K562 (cell line): ENCODE data around the gene DRC3. TPM values are rescaled to one million over a fixed set of nuclear protein-coding genes. Genes with fewer than 3 reads are reported as not detected.
"Not testable (repeated sequence)": the region's sequence is repeated elsewhere in the genome, so short reads cannot be mapped to it uniquely, and the experiment has no call there.

Experiments
- ATAC-seq: fragments of 200-7000 bp; cut with Tn5 transposase; 3 replicates; pipeline ENCODE4 v1.9.1; 2020; ENCODE audit warnings: moderate library complexity
- BruUV-seq: library from RNA; stranded (reverse); fragments of 400-500 nt; replicated peaks from 2 replicates; lab custom pipeline; 2021; lab: Mats Ljungman, UMichigan
- CTCF ChIA-PET: fragments of 300-600 bp; formaldehyde crosslinking; extraction: SDS; loops from one replicate; lab custom pipeline; 2021; ENCODE audit warnings: low intra/inter-chr PET ratio; lab: Yijun Ruan, JAX
- POLR2A ChIA-PET: fragments of 300-600, 350-650 bp; sonication (Branson Sonifier 250); formaldehyde crosslinking; extraction: SDS; loops from one replicate; lab custom pipeline; 2021; ENCODE audit warnings: antibody characterized with exemption, inconsistent platforms; lab: Yijun Ruan, JAX
- DNase-seq, 4 experiments: peaks; one replicate each; pipeline versions ENCODE4 v3.0.0 to v3.0.0-alpha.2; 2011 to 2018; ENCODE audit warnings: low spot score in 3 of 4, mixed read lengths in 3 of 4; ENCODE audit errors: extremely low read depth in 1 of 4
- FAIRE-seq: peaks from 2 replicates; lab custom pipeline; 2011; peaks lifted over from hg19 to GRCh38; lab: Jason Lieb, UNC
- H2AFZ ChIP-seq: 2 replicates; pipeline ENCODE4 v1.6.0; 2011; ENCODE audit warnings: low read depth, low read length, control low read depth, inconsistent platforms
- H3K27ac ChIP-seq: fragments of 200-600 bp; 3 replicates; pipeline ENCODE4 v1.8.0; 2011; ENCODE audit warnings: low read depth, mild to moderate bottlenecking, control low read depth, inconsistent platforms, low read length, moderate library complexity, mixed read lengths; ENCODE audit errors: extremely low read depth
- H3K27me3 ChIP-seq, 2 experiments: fragments of 300-600 bp in 1 of 2; 2 replicates in 1 of 2; 3 replicates in 1 of 2; pipeline versions ENCODE4 v1.6.0 to v1.8.0; 2011; ENCODE audit warnings: inconsistent platforms in 2 of 2, low read length in 2 of 2, mild to moderate bottlenecking in 1 of 2, mixed read lengths in 1 of 2, moderate library complexity in 1 of 2; ENCODE audit not compliant: control insufficient read depth in 2 of 2, insufficient read depth in 2 of 2
- H3K36me3 ChIP-seq: fragments of 300-600 bp; 3 replicates; pipeline ENCODE4 v1.8.0; 2011; ENCODE audit warnings: mild to moderate bottlenecking, low read length, inconsistent platforms; ENCODE audit not compliant: control insufficient read depth, insufficient read depth
- H3K4me1 ChIP-seq, 2 experiments: fragments of 200-600 bp in 1 of 2; replicated peaks in 1 of 2; 2 replicates in 1 of 2; 3 replicates in 1 of 2; pipeline versions ENCODE4 v1.5.1 to v1.8.0; 2011; ENCODE audit warnings: inconsistent platforms in 2 of 2, low read length in 2 of 2, mild to moderate bottlenecking in 1 of 2, mixed read lengths in 1 of 2, moderate library complexity in 1 of 2; ENCODE audit not compliant: control insufficient read depth in 2 of 2, insufficient read depth in 2 of 2
- H3K4me2 ChIP-seq: 2 replicates; pipeline ENCODE4 v1.6.1; 2011; ENCODE audit warnings: low read length, control low read depth, inconsistent platforms, mixed read lengths; ENCODE audit not compliant: insufficient read depth
- H3K4me3 ChIP-seq: fragments of 200-600 bp; sonication (generic), shearing (Covaris generic); 2 replicates; pipeline ENCODE4 v1.5.1; 2016; ENCODE audit warnings: control low read depth, inconsistent platforms
- H3K79me2 ChIP-seq: fragments of 200-600 bp; 3 replicates; pipeline ENCODE4 v1.8.0; 2011; ENCODE audit warnings: low read length, inconsistent platforms; ENCODE audit not compliant: control insufficient read depth, insufficient read depth
- H3K9ac ChIP-seq, 2 experiments: 2 replicates each; pipeline versions ENCODE4 v1.6.0 to v1.6.1; 2011; ENCODE audit warnings: low read depth in 2 of 2, low read length in 2 of 2, control low read depth in 1 of 2, inconsistent platforms in 1 of 2, mild to moderate bottlenecking in 1 of 2, mixed read lengths in 1 of 2; ENCODE audit not compliant: insufficient read depth in 1 of 2
- H3K9me1 ChIP-seq: one replicate; pipeline ENCODE4 v1.6.0; 2011; ENCODE audit warnings: inconsistent platforms, mild to moderate bottlenecking, low read length, moderate library complexity; ENCODE audit not compliant: control insufficient read depth, insufficient read depth
- H3K9me3 ChIP-seq: replicated peaks from 2 replicates; pipeline ENCODE4 v1.5.1; 2011; ENCODE audit warnings: low read depth, low read length, inconsistent platforms; ENCODE audit not compliant: control insufficient read depth, insufficient read depth
- H4K20me1 ChIP-seq: replicated peaks from 2 replicates; pipeline ENCODE4 v1.6.1; 2011; ENCODE audit warnings: low read length, inconsistent platforms, mixed read lengths; ENCODE audit not compliant: control insufficient read depth, insufficient read depth
- ATF4 ChIP-seq: fragments of 450-650 bp; formaldehyde crosslinking; IDR thresholded peaks from 2 replicates; pipeline ENCODE4 v1.4.0; 2022; ENCODE audit warnings: mild to moderate bottlenecking, moderate library complexity
- WGBS: fragments of 100-300 bp; shearing (Covaris generic); methylation state at CpG from one replicate; pipeline ENCODE4 v1.1.6; 2016; ENCODE audit warnings: low coverage, mixed read lengths; ENCODE audit not compliant: insufficient coverage; ENCODE audit errors: missing lambda C conversion rate; 5-methylcytosine and 5-hydroxymethylcytosine counted together
- in situ Hi-C: fragments of 300-500 bp; cut with MboI; formaldehyde crosslinking; loops from 4 replicates; pipeline ENCODE4 v1.15.0; 2018; ENCODE audit warnings: inconsistent platforms, mixed read lengths
- intact Hi-C: fragments of 100-400 bp; cut with micrococcal nuclease; formaldehyde crosslinking; loops from 2 replicates; pipeline ENCODE4 v1.14.2; 2022
- polyA plus RNA-seq, 8 experiments: library from polyadenylated mRNA; depleted of rRNA in 4 of 8; stranded (reverse) in 5 of 8; unstranded in 3 of 8; fragments of >200 nt; fragmentation: Nextera tagmentation in 2 of 8; fragmentation: Illumina TruSeq in 1 of 8; extraction: Ambion mirVana in 2 of 8; extraction: Trizol in 1 of 8; gene quantifications; 2 replicates each; pipeline versions ENCODE4 v1.2.1 to v1.2.3, GENCODE V29; 2011 to 2014; ENCODE audit warnings: inconsistent platforms in 1 of 8, missing spikeins in 1 of 8
- total RNA-seq, 7 experiments: library from RNA; depleted of rRNA in 6 of 7; stranded (reverse); fragments of >200 nt in 6 of 7; fragmentation: Illumina TruSeq in 2 of 7; extraction: Trizol in 2 of 7; gene quantifications; 2 replicates each; pipeline versions ENCODE4 v1.2.1 to v1.2.3, GENCODE V29; 2011 to 2021; ENCODE audit warnings: low replicate concordance in 1 of 7

The DRC3 gene
- total and polyA plus RNA-seq, 9 of the 15 experiments (the other 6 are each of a cell fraction or from before 2014, with no cell fraction given), result 0.10 to 0.84 (median 0.30) TPM; not detected in 3

DNA sequence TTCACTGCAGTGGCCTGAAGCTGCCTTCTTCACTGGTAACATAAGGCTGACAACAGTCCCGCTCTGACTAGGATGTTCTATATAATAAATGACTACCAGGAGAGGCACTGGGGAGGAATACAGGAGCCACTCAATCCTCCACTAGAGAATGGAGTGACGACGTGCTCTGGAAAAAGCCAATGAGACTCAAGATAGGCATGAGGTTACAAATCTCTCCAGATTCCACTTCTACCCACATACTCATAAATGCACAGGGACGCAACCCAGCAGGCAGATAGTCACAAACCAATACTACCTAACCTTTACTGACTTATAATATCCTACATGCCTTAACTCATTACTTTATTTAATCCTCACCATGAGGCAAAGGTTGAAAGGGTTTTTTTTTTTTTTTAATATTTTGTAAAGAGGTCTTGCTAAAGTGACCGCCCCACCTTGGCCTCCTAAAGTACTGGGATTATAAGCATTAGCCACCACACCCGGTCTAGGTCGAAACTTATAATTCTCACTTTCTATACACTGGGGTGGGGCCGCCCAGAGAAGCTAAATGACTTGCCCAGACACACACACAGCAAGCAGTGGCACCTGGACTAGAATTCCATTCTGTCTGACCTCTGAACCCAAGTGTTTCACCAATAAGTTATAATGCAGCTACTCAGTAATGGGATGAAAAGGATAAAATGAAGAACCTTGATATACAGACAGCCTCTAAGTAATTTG, 34.1 kb upstream of the DRC3 start:
- H3K4me1 ChIP-seq, result peaks cover 4 to 8% of the 10 kb centered on the region in 2 experiments; a peak in 4 of 5 replicates
- no peaks in the 10 kb centered on the region for H3K27me3 ChIP-seq
- ChIA-PET POLR2A (no interaction called here), CTCF (no interaction called here)
- in situ Hi-C loops (no loop called here), intact Hi-C loops (no loop called here)
- DNase-seq (no peak), FAIRE-seq (no peak), ATAC-seq (no peak)
- H3K4me3 ChIP-seq, result no peak overlapping the region
- no peak for TF ChIP-seq ATF4 (CRISPR knock-in tag)
- no peaks in the 10 kb centered on the region for H3K36me3 ChIP-seq
- no peaks in the 10 kb centered on the region for H3K9me1 ChIP-seq
- H2AFZ ChIP-seq, result no peak overlapping the region
- no peak overlapping the region for H3K4me2 ChIP-seq
- no TSS peak for BruUV-seq
- peaks cover 7% of the 10 kb centered on the region; the same call in 1 of the 2 replicates for H4K20me1 ChIP-seq
- H3K9ac ChIP-seq, result no peak overlapping the region
- 42% methylated on average over 8 of the region's 8 CpGs for WGBS
- no peaks in the 10 kb centered on the region for H3K9me3 ChIP-seq
- no peaks in the 10 kb centered on the region for H3K79me2 ChIP-seq
- H3K27ac ChIP-seq, result no peak overlapping the region

DNA sequence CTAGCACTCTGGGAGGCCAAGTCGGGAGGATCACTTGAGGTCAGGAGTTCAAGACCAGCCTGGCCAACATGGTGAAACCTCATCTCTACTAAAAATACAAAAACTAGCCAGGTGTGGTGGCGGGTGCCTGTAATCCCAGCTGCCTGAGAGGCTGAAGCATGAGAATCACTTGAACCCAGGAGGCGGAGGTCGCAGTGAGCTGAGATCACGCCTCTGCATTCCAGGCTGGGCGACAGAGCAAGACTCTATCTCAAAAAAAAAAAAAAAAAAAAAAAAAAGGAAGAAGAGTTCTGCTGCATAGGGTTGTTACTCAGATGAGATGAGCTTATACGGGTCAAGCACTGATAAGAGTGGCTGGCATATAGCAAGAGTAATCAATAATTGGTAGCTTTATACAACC, 32.7 kb upstream of the DRC3 start:
- ATAC-seq, H3K9ac ChIP-seq, intact Hi-C loops, in situ Hi-C loops, H3K9me3 ChIP-seq, H4K20me1 ChIP-seq, H3K9me1 ChIP-seq, DNase-seq, H3K27ac ChIP-seq, FAIRE-seq, CTCF ChIA-PET, BruUV-seq, H3K4me2 ChIP-seq, H3K4me3 ChIP-seq, H3K36me3 ChIP-seq, H3K27me3 ChIP-seq, H3K79me2 ChIP-seq, H2AFZ ChIP-seq, POLR2A ChIA-PET: not testable (repeated sequence)
- peaks cover 10 to 13% of the 10 kb centered on the region in 2 experiments; a peak in 4 of 5 replicates for H3K4me1 ChIP-seq
- WGBS, result 27% methylated on average over 2 of the region's 7 CpGs
